ENCODE measurements around the gene SGK1. TPM values are rescaled to one million over a fixed set of nuclear protein-coding genes. Genes with fewer than 3 reads are reported as not detected.

Gene SGK1
- total RNA-seq, 2 experiments from 2014 or later, result 117 to 120 TPM

- Histone ChIP-seq H3K4me3 (ENCODE audit: low read length) (no peak overlapping the region), H3K36me3 (ENCODE audit: insufficient read depth, low read length) (no peaks in the 10 kb centered on the region), H3K27ac (ENCODE audit: low read depth in 1 of 2, low read length in 2 of 2) (peak overlapping the region; percentile 17 to 30), H3K4me1 (ENCODE audit: insufficient read depth, low read length) (peaks cover 29% of the 10 kb centered on the region), H3K27me3 (ENCODE audit: control insufficient read depth in 1 of 2, insufficient read depth in 2 of 2, low read length in 2 of 2) (no peaks in the 10 kb centered on the region), H3K9me3 (ENCODE audit: control insufficient read depth in 1 of 2, insufficient read depth in 1 of 2, low read length in 2 of 2) (no peaks in the 10 kb centered on the region)
- intact Hi-C loops (cut with DNase I, micrococcal nuclease), result no loop called here
- Mint-ChIP-seq H3K9me3 (no peaks in the 10 kb centered on the region), H3K4me3 (peak overlapping the region; percentile 4), H3K36me3 (ENCODE audit: low read depth) (no peaks in the 10 kb centered on the region), H3K4me1 (ENCODE audit: low read depth) (peaks cover 45% of the 10 kb centered on the region), H3K27ac (peak overlapping the region; percentile 66), H3K27me3 (no peaks in the 10 kb centered on the region)
- TF ChIP-seq CTCF (IDR thresholded peaks at IDR 0.05), result no peak
- ChIA-PET CTCF (interaction anchor here (0.7 kb wide), 1 partner anchor 94 kb away, joined by 4 read pairs; no protein-coding TSS in a partner anchor), POLR2A (interaction anchor here (0.7 to 1.5 kb wide), 4 partner anchors 25 to 125 kb away, joined by 3 to 5 read pairs (median 3); partner anchors contain the start of gene SGK1)
- ATAC-seq (ENCODE audit: poor library complexity) (no peak), DNase-seq (peak in 3 of 14 experiments; percentile 13 to 39 (median 26))
Observed at GRCh38 chr6:134272374-134272773, 45.5 kb downstream of the SGK1 start.

GRCh38 chr6:134267917-134268361 is 50.0 kb downstream of the SGK1 start:
- Mint-ChIP-seq H3K4me3 (no peak overlapping the region), H3K9me3 (no peaks in the 10 kb centered on the region), H3K27ac (no peak overlapping the region), H3K27me3 (no peaks in the 10 kb centered on the region), H3K4me1 (ENCODE audit: low read depth) (peaks cover 19% of the 10 kb centered on the region), H3K36me3 (ENCODE audit: low read depth) (no peaks in the 10 kb centered on the region)
- H3K9me3 ChIP-seq (ENCODE audit: control insufficient read depth in 1 of 2, insufficient read depth in 1 of 2, low read length in 2 of 2), result no peaks in the 10 kb centered on the region
- no peak overlapping the region for H3K4me3 ChIP-seq (ENCODE audit: low read length)
- TF ChIP-seq CTCF (IDR thresholded peaks at IDR 0.05), result no peak
- DNase-seq (no peak), ATAC-seq (ENCODE audit: poor library complexity) (no peak)
- POLR2A ChIA-PET, result no interaction called here
- H3K4me1 ChIP-seq (ENCODE audit: insufficient read depth, low read length), result peaks cover 15% of the 10 kb centered on the region
- H3K27ac ChIP-seq (ENCODE audit: low read depth in 1 of 2, low read length in 2 of 2), result no peak overlapping the region
- H3K36me3 ChIP-seq (ENCODE audit: insufficient read depth, low read length), result no peaks in the 10 kb centered on the region
- CTCF ChIA-PET, result no interaction called here
- intact Hi-C loops (cut with DNase I, micrococcal nuclease), result loop anchor here in 1 of 2 experiments (2.0 kb wide), 1 partner anchor 13 kb away; no protein-coding TSS in a partner anchor
- H3K27me3 ChIP-seq (ENCODE audit: control insufficient read depth in 1 of 2, insufficient read depth in 2 of 2, low read length in 2 of 2), result no peaks in the 10 kb centered on the region

GRCh38 chr6:134266776-134267175 is 51.1 kb downstream of the SGK1 start:
- H3K27me3 Mint-ChIP-seq, result no peaks in the 10 kb centered on the region
- Histone ChIP-seq H3K4me1 (ENCODE audit: insufficient read depth, low read length) (peaks cover 5% of the 10 kb centered on the region), H3K36me3 (ENCODE audit: insufficient read depth, low read length) (no peaks in the 10 kb centered on the region), H3K9me3 (ENCODE audit: control insufficient read depth in 1 of 2, insufficient read depth in 1 of 2, low read length in 2 of 2) (no peaks in the 10 kb centered on the region), H3K27me3 (ENCODE audit: control insufficient read depth in 1 of 2, insufficient read depth in 2 of 2, low read length in 2 of 2) (no peaks in the 10 kb centered on the region), H3K4me3 (ENCODE audit: low read length) (no peak overlapping the region), H3K27ac (ENCODE audit: low read depth in 1 of 2, low read length in 2 of 2) (no peak overlapping the region)
- H3K27ac Mint-ChIP-seq, result no peak overlapping the region
- ChIA-PET CTCF (no interaction called here), POLR2A (no interaction called here)
- peaks cover 9% of the 10 kb centered on the region for H3K4me1 Mint-ChIP-seq (ENCODE audit: low read depth)
- no peak for ATAC-seq (ENCODE audit: poor library complexity)
- TF ChIP-seq CTCF (IDR thresholded peaks at IDR 0.05), result no peak
- no peaks in the 10 kb centered on the region for H3K36me3 Mint-ChIP-seq (ENCODE audit: low read depth)
- intact Hi-C loops (cut with DNase I, micrococcal nuclease), result no loop called here
- no peak overlapping the region for H3K4me3 Mint-ChIP-seq
- no peaks in the 10 kb centered on the region for H3K9me3 Mint-ChIP-seq
- DNase-seq, result no peak

Measured in CD4-positive, alpha-beta T cell (primary cell).